Activated B cell treated with CpG ODN at 0.5 μM for 24 hours (primary cell): Measurements from ENCODE around the gene RAMP3. TPM values are rescaled to one million over a fixed set of nuclear protein-coding genes. Genes with fewer than 3 reads are reported as not detected.
"Not testable (repeated sequence)": the region's sequence is repeated elsewhere in the genome, so short reads cannot be mapped to it uniquely, and the experiment has no call there.

Source experiments
- ATAC-seq: fragments of 200-7000 bp; cut with Tn5 transposase; one replicate; pipeline ENCODE4 v1.10.0; 2021; ENCODE audit warnings: low read depth, mild to moderate bottlenecking, moderate library complexity
- CTCF ChIA-PET: fragments of 350-600 bp; sonication (Branson Sonifier 250); formaldehyde crosslinking; loops from one replicate; lab custom pipeline; 2021; ENCODE audit warnings: antibody characterized with exemption; lab: Charles Lee
- POLR2A ChIA-PET: fragments of 350-600 bp; sonication (Branson Sonifier 250); formaldehyde crosslinking; loops from one replicate; lab custom pipeline; 2021; ENCODE audit warnings: antibody characterized with exemption; lab: Charles Lee
- DNase-seq: peaks from one replicate; pipeline ENCODE4 v3.0.0; 2022
- H3K27ac Mint-ChIP-seq: one replicate; pipeline ENCODE4 v1.8.0; 2020; ENCODE audit warnings: mixed read lengths
- H3K27me3 Mint-ChIP-seq: one replicate; pipeline ENCODE4 v1.8.0; 2021; ENCODE audit warnings: mixed read lengths
- H3K36me3 Mint-ChIP-seq: one replicate; pipeline ENCODE4 v1.8.0; 2021; ENCODE audit warnings: low read depth, mixed read lengths
- H3K4me1 Mint-ChIP-seq: one replicate; pipeline ENCODE4 v1.8.0; 2021; ENCODE audit warnings: mixed read lengths
- H3K4me3 Mint-ChIP-seq: one replicate; pipeline ENCODE4 v1.8.0; 2020; ENCODE audit warnings: mild to moderate bottlenecking, mixed read lengths
- H3K9me3 Mint-ChIP-seq: one replicate; pipeline ENCODE4 v1.8.0; 2020; ENCODE audit warnings: mixed read lengths
- intact Hi-C: fragments of 100-400 bp; cut with micrococcal nuclease; formaldehyde crosslinking; loops from one replicate; pipeline ENCODE4 v1.15.1; 2024
- total RNA-seq: library from RNA; stranded (reverse); gene quantifications from 2 replicates; pipeline ENCODE4 v1.2.3, GENCODE V29; 2022
- TF ChIP-seq, protein P1 (sequence below): fragments of 200-600 bp; IDR thresholded peaks from one replicate; pipeline ENCODE4 v1.8.0; 2022; ENCODE audit warnings: antibody characterized with exemption, mild to moderate bottlenecking

Gene RAMP3, protein sequence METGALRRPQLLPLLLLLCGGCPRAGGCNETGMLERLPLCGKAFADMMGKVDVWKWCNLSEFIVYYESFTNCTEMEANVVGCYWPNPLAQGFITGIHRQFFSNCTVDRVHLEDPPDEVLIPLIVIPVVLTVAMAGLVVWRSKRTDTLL
- not detected in 2 replicates for total RNA-seq

DNA sequence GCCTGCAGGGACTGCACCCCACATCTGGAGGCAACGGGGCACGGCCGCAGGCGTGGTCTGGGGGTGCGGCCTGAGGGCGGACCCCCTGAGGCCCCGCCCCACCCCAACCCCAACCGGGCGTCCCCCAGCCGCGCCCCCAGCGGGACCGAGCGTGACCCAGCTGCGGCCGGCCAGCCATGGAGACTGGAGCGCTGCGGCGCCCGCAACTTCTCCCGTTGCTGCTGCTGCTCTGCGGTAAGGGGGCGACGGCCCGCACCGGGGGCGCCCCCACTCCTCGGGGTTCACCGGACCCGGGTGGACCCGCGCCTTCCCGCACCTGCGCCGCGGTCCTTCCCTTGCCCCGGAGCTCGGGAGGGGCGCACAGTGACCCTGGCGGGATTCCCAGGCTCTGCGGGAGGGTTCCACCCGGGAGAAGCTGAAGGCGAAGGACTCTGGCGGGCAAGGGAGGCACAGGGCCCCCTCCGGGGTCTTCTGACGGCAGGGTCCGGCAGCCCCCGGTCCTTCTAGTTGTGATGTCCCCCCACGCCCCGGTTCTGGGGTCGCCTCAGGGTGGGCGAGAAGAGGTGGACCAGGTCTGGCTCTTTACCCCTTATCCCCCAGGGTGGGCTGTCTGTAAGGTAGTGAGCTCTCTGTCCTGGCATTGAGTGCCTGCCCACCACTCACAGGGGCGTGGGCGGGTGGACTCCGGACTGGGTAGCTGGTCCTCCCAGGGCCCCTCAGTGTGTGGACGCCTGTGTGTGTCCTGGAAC, at the start of gene RAMP3:
Gene RAMP3 (plus strand): TSS at position 139 of the 749 bp plus-strand sequence. CDS start 38 bp downstream, at position 177.
- Mint-ChIP-seq H3K4me1 (peaks cover 13% of the 10 kb centered on the region), H3K4me3 (peak within 1 kb of the TSS; percentile 2), H3K27ac (no peak within 1 kb of the TSS), H3K9me3 (no peaks in the 10 kb centered on the region), H3K27me3 (peaks cover 29% of the 10 kb centered on the region), H3K36me3 (no peaks in the 10 kb centered on the region)
- TF ChIP-seq, protein P1, sequence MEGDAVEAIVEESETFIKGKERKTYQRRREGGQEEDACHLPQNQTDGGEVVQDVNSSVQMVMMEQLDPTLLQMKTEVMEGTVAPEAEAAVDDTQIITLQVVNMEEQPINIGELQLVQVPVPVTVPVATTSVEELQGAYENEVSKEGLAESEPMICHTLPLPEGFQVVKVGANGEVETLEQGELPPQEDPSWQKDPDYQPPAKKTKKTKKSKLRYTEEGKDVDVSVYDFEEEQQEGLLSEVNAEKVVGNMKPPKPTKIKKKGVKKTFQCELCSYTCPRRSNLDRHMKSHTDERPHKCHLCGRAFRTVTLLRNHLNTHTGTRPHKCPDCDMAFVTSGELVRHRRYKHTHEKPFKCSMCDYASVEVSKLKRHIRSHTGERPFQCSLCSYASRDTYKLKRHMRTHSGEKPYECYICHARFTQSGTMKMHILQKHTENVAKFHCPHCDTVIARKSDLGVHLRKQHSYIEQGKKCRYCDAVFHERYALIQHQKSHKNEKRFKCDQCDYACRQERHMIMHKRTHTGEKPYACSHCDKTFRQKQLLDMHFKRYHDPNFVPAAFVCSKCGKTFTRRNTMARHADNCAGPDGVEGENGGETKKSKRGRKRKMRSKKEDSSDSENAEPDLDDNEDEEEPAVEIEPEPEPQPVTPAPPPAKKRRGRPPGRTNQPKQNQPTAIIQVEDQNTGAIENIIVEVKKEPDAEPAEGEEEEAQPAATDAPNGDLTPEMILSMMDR: no peak
- POLR2A ChIA-PET: interaction anchor here (0.6 kb wide), 2 partner anchors 106 to 1165 kb away, joined by 3 read pairs; no protein-coding TSS in a partner anchor
- ATAC-seq (no peak), DNase-seq (no peak)
- intact Hi-C loops: no loop called here
- CTCF ChIA-PET: no interaction called here

DNA sequence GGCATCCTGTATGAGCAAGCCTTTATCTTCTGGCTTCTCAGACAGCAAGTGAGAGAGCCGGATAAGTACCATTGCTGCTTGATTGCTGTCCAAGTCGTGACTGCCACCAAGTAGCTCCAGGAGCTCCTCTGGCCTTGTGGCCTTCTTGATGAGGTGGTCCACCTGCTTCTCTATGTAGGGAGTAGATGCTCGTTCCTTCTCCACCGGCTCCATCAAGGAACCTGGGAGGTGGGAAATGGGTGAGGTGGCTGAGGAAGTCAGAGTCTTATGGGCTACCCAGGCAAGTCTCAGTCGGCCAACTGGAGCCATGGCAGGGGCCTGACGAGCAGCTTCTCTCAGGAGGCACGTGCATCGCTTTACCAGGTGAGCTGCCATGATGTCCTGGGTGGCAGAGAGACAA, 48.7 kb upstream of the RAMP3 start:
- no peaks in the 10 kb centered on the region for H3K27me3 Mint-ChIP-seq
- no peaks in the 10 kb centered on the region for H3K9me3 Mint-ChIP-seq
- TF ChIP-seq, protein P1: no peak
- H3K36me3 Mint-ChIP-seq: peaks cover 66% of the 10 kb centered on the region
- POLR2A ChIA-PET: interaction anchor here (0.6 kb wide), 1 partner anchor 104 kb away, joined by 4 read pairs; no protein-coding TSS in a partner anchor
- ATAC-seq: no peak
- no peak overlapping the region for H3K4me3 Mint-ChIP-seq
- no peak overlapping the region for H3K27ac Mint-ChIP-seq
- peaks cover 44% of the 10 kb centered on the region for H3K4me1 Mint-ChIP-seq
- intact Hi-C loops: no loop called here
- no peak for DNase-seq
- CTCF ChIA-PET: interaction anchor here (1.4 kb wide), 1 partner anchor 135 kb away, joined by 3 read pairs; no protein-coding TSS in a partner anchor

DNA sequence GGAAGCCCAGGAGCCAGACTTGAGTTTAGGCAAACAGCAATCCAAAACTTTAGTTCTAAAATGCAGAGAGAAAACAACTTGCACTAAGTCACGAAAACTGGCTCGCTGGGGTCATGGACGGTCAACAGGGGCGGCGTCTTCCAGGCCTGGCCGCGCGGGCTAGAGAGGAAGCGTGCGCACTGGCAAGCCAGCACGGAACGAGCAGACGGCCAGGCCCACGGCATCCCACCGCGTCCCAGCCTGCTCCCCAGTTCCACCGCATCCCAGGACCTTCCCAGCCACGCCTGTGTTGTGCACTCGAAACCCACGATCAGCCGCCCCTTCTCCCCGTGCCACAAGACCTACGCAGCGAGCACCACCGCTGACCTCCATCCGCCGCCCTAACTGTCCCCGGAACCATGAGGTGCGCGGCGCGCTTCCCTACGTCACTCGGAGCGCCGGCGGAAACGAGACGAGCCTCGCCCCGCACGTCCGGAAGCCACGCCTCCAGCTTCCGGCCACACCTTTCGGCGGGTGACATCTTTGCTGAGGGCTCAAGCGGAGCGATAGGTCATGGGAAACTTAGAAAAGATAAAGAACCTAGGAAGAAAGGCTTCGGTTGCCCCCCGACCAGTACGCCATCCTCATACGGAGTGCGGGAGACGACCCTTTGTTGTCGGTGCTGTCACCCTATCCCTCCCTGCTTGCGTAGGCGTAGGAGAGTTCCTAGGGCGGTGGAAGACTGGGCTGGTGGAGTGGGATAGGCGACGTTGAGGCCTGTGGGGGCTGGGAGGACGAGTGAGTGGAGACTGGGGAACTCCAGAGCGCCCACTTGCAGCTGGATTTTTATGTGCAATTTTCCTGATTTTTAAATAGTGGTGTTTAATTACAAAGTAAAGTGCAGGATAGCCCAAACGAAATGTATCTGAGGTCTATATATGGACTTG, 46.0 kb upstream of the RAMP3 start, which contains the start of gene TBRG4:
Gene TBRG4 (minus strand): TSS at position 400 of the 926 bp plus-strand sequence. CDS start 2,460 bp downstream, outside the sequence.
- POLR2A ChIA-PET: interaction anchor here (0.6 to 3.2 kb wide), 29 partner anchors 10 to 1007 kb away, joined by 3 to 47 read pairs (median 4); partner anchors contain the start of genes CCM2, DDX56, H2AZ2 and MYO1G
- Mint-ChIP-seq H3K9me3 (no peaks in the 10 kb centered on the region), H3K4me1 (peaks cover 44% of the 10 kb centered on the region), H3K27ac (peak within 1 kb of the TSS; percentile 97), H3K36me3 (peaks cover 39% of the 10 kb centered on the region), H3K27me3 (peaks cover 4% of the 10 kb centered on the region), H3K4me3 (peak within 1 kb of the TSS; percentile 98)
- CTCF ChIA-PET: interaction anchor here (1.5 to 1.6 kb wide), 2 partner anchors 9 to 24 kb away, joined by 5 read pairs; no protein-coding TSS in a partner anchor
- ATAC-seq: peak; percentile 93
- DNase-seq: peak; percentile 94
- TF ChIP-seq, protein P1: no peak
- intact Hi-C loops: loop anchor here (1.0 to 5.0 kb wide), 15 partner anchors 25 to 1185 kb away; partner anchors contain the start of genes H2AZ2, MYO1G, OGDH and POLD2

DNA sequence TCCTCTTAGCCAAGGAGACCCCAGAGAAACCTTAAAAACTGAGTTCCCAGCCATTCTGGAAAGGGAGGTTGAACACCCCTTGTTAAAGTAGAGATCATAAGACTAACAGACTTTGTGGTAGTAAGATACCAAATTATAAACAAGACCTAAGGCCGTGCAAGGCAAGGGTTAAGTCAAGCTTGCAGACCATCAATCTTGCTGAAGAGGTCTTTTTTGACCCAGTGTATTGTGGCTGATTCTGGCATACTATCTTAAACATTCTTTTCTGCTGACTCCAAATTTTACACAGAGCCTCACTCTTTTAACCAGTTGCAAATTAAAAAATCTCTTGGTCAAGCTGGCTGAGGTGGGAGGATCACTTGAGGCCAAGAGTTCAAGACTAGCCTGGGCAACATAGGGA, 44.9 kb upstream of the RAMP3 start:
- Mint-ChIP-seq H3K27ac (peak overlapping the region; percentile 97), H3K4me1 (peaks cover 38% of the 10 kb centered on the region), H3K27me3 (peaks cover 6% of the 10 kb centered on the region), H3K9me3 (no peaks in the 10 kb centered on the region), H3K36me3 (peaks cover 28% of the 10 kb centered on the region), H3K4me3 (peak overlapping the region; percentile 98)
- ATAC-seq (no peak), DNase-seq (no peak)
- TF ChIP-seq, protein P1: no peak
- ChIA-PET POLR2A (interaction anchor here (1.5 to 3.2 kb wide), 7 partner anchors 112 to 539 kb away, joined by 6 to 47 read pairs (median 19); partner anchors contain the start of genes CCM2, DDX56, MYO1G and PURB), CTCF (no interaction called here)
- intact Hi-C loops: loop anchor here (1.0 to 5.0 kb wide), 3 partner anchors 50 to 990 kb away; partner anchors contain the start of genes POLD2 and ZMIZ2

DNA sequence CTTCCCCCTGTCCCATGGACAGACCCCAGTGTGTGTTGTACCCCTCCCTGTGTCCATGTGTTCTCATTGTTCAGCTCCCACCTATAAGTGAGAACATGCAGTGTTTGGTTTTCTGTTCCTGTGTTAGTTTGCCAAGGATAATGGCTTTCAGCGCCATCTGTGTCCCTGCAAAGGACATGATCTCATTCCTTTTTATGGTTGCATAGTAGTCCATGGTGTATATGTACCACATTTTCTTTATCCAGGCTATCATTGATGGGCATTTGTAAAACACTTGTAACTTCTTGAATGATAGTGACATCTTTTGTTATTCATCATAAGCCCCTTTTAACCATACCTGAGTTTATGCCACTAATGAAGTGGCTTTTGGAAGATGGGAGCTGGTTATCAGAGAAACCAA, 43.3 kb upstream of the RAMP3 start:
- H3K4me3 Mint-ChIP-seq: peak overlapping the region; percentile 33
- ATAC-seq, DNase-seq, CTCF ChIA-PET, H3K9me3 Mint-ChIP-seq: not testable (repeated sequence)
- POLR2A ChIA-PET: interaction anchor here (0.6 kb wide), 1 partner anchor 114 kb away, joined by 3 read pairs; no protein-coding TSS in a partner anchor
- H3K4me1 Mint-ChIP-seq: peaks cover 25% of the 10 kb centered on the region
- H3K27ac Mint-ChIP-seq: peak overlapping the region; percentile 47
- H3K36me3 Mint-ChIP-seq: peaks cover 14% of the 10 kb centered on the region
- H3K27me3 Mint-ChIP-seq: peaks cover 10% of the 10 kb centered on the region
- intact Hi-C loops: loop anchor here (5.0 kb wide), 2 partner anchors 52 to 992 kb away; partner anchors contain the start of gene POLD2
